Activated naive CD8-positive, alpha-beta T cell treated with anti-CD3 and anti-CD28 coated beads, Interleukin-2, amount 50 U/mL, for 24 hours (primary cell): ENCODE measurements around the gene ZNF277.

Source experiments
- ATAC-seq: fragments of 150-1000 bp; cut with Tn5 transposase; one replicate; pipeline ENCODE4 v1.10.0; 2021
- DNase-seq: peaks from one replicate; pipeline ENCODE4 v3.0.0; 2021
- H3K27ac Mint-ChIP-seq: one replicate; pipeline ENCODE4 v1.8.0; 2021; ENCODE audit warnings: mild to moderate bottlenecking, mixed read lengths
- H3K27me3 Mint-ChIP-seq: one replicate; pipeline ENCODE4 v1.8.0; 2021; ENCODE audit warnings: mixed read lengths
- H3K36me3 Mint-ChIP-seq: one replicate; pipeline ENCODE4 v1.8.0; 2021; ENCODE audit warnings: low read depth, mixed read lengths
- H3K4me1 Mint-ChIP-seq: one replicate; pipeline ENCODE4 v1.8.0; 2021; ENCODE audit warnings: mixed read lengths
- H3K4me3 Mint-ChIP-seq: one replicate; pipeline ENCODE4 v1.8.0; 2021; ENCODE audit warnings: mild to moderate bottlenecking, moderate library complexity, mixed read lengths
- H3K9me3 Mint-ChIP-seq: one replicate; pipeline ENCODE4 v1.8.0; 2021; ENCODE audit warnings: mixed read lengths

ZNF277 gene

DNA sequence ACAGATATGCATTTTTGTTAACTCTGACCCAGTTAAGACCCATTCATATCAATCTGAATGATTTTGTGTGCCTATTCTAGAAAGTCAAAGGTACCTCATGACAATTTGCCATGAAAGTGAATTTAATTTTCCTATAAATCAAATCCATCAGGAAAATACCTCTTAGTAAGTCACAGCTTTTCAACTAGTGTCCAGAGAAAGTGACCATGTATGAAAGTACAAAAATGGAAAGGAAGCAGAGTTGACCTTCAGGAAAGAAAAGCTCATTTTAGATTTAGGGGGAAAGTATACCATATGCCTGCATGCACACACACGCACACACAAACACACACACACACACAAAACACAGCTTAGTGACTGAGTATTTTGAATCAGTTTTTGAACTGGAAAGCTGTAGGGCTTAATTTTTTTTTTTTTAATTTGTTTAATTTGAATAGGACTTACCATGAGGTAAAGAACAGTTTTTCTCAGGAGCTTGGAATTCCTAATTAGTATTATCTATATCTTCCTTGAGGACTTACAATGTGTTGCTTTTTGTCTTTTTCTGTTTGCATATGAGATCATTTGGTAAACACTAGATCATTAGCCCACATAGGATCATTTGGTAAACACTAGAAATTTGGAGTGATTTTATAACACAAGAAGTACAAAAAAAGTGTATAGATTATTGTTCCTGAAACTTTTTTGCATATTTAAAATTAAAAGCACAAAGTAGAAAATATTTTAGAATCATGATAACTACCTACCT, 61.6 kb downstream of the ZNF277 start:
- DNase-seq (no peak), ATAC-seq (no peak)
- Mint-ChIP-seq H3K9me3 (no peaks in the 10 kb centered on the region), H3K27ac (no peak overlapping the region), H3K4me1 (peaks cover 32% of the 10 kb centered on the region), H3K27me3 (no peaks in the 10 kb centered on the region), H3K36me3 (peaks cover 3% of the 10 kb centered on the region), H3K4me3 (no peak overlapping the region)

DNA sequence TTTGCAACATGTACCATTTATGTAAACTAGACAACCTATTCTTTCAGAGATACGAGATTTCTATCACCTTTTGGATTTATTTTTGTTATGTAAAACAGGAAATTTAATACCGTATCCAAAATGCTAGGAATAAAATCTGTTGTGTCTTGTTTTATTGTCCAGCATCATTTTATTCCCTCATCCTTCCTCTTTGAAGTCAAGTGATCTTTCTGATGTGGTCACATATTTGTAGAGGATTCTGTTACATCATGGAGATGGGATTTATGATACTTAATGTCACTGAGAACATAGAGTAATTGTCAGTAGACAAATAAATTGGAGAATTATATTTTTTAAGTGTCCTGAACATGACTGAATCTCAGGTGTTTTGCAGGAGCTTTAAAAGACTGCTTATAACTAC, 64.7 kb downstream of the ZNF277 start:
- peaks cover 5% of the 10 kb centered on the region for H3K36me3 Mint-ChIP-seq

DNA sequence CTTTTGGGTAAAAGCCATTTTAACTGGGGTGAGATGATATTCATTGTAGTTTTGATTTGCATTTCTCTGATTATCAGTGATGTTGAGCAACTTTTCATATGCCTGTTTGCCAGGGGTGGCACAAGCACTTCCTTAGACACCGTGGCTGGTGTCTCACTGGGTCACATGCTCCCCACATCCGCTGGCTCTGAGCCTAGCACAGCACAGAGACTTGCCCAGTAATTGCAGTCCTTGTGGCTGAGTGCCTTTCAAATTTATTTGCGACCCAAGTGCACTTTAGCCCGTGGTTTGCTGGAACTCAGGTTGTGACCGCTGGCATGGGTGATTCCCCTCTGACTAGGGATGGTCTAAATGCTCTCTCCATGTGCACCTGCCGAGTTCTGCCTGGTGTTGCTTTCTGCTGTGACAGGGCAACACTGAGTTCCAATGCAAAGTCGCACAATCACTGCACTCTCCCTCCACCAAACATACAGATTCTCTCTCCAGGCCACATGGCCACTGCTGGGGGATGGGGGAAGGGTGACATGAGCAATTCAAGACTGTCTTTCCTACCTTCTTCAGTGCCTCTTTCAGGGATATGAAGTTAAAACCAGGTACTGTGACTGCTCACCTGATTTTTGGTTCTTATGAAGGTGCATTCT, 66.5 kb downstream of the ZNF277 start:
- DNase-seq (no peak), ATAC-seq (peak; percentile 46)
- Mint-ChIP-seq H3K9me3 (no peaks in the 10 kb centered on the region), H3K4me3 (no peak overlapping the region), H3K27ac (no peak overlapping the region), H3K4me1 (peaks cover 2% of the 10 kb centered on the region), H3K27me3 (no peaks in the 10 kb centered on the region), H3K36me3 (peaks cover 3% of the 10 kb centered on the region)

More for the DNA sequence above, 64.7 kb downstream of the ZNF277 start:
- peaks cover 13% of the 10 kb centered on the region for H3K4me1 Mint-ChIP-seq
- ATAC-seq = no peak
- no peaks in the 10 kb centered on the region for H3K9me3 Mint-ChIP-seq
- no peak overlapping the region for H3K27ac Mint-ChIP-seq
- H3K4me3 Mint-ChIP-seq = no peak overlapping the region
- H3K27me3 Mint-ChIP-seq = no peaks in the 10 kb centered on the region
- no peak for DNase-seq

DNA sequence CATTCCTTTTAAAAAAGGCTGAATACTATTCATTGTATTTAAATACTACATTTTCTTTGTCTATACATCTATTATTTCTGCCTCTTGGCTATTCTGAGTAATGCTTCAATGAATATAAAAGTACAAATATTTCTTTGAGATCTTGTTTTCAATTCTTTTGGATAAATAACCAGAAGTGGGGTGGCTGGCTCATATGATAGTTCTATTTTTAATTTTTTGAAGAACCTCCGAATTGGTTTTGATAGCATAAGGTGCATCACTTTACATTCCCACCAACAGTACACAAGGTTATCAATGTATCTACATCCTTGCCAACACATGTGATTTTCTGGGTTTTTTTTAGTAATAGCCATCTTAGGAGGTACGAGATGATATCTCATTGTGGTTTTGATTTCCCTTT, 72.5 kb downstream of the ZNF277 start:
- ATAC-seq (no peak), DNase-seq (no peak)
- H3K27me3 Mint-ChIP-seq = no peaks in the 10 kb centered on the region
- H3K4me3 Mint-ChIP-seq = no peak overlapping the region
- H3K36me3 Mint-ChIP-seq = no peaks in the 10 kb centered on the region
- no peaks in the 10 kb centered on the region for H3K9me3 Mint-ChIP-seq
- H3K27ac Mint-ChIP-seq = no peak overlapping the region
- H3K4me1 Mint-ChIP-seq = peaks cover 12% of the 10 kb centered on the region

GRCh38 chr7:112280267-112280666, 73.8 kb downstream of the ZNF277 start:
- H3K27me3 Mint-ChIP-seq = no peaks in the 10 kb centered on the region
- H3K4me1 Mint-ChIP-seq = peaks cover 12% of the 10 kb centered on the region
- H3K4me3 Mint-ChIP-seq = no peak overlapping the region
- no peaks in the 10 kb centered on the region for H3K9me3 Mint-ChIP-seq
- ATAC-seq (no peak), DNase-seq (no peak)
- no peak overlapping the region for H3K27ac Mint-ChIP-seq
- H3K36me3 Mint-ChIP-seq = no peaks in the 10 kb centered on the region

GRCh38 chr7:112282476-112283188, 76.1 kb downstream of the ZNF277 start:
- H3K27ac Mint-ChIP-seq = no peak overlapping the region
- no peaks in the 10 kb centered on the region for H3K36me3 Mint-ChIP-seq
- H3K4me3 Mint-ChIP-seq = no peak overlapping the region
- ATAC-seq (no peak), DNase-seq (no peak)
- H3K4me1 Mint-ChIP-seq = peaks cover 18% of the 10 kb centered on the region
- H3K9me3 Mint-ChIP-seq = no peaks in the 10 kb centered on the region
- no peaks in the 10 kb centered on the region for H3K27me3 Mint-ChIP-seq

DNA sequence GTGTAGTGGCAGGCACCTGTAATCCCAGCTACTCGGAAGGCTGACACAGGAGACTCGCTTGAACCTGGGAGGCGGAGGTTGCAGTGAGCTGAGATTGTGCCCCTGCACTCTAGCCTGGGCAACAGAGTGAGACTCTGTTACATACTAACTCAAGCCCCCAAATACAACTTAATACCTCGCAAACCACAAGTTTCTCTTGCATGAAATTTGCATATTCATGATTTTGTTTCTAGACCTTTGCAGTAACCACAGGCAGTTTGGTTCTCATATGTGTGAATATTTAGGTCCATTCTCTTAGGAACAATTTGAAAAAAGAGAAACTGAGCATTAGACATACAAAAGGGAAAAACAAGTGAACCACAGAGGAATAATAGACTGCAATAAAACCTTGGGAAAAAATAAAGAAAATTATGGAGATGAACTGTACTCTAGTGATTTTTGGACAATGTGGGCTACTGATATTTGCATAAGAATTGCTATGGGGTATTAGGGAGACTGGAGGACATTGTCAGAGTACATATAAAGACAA, 77.0 kb downstream of the ZNF277 start:
- H3K27ac Mint-ChIP-seq = no peak overlapping the region

DNA sequence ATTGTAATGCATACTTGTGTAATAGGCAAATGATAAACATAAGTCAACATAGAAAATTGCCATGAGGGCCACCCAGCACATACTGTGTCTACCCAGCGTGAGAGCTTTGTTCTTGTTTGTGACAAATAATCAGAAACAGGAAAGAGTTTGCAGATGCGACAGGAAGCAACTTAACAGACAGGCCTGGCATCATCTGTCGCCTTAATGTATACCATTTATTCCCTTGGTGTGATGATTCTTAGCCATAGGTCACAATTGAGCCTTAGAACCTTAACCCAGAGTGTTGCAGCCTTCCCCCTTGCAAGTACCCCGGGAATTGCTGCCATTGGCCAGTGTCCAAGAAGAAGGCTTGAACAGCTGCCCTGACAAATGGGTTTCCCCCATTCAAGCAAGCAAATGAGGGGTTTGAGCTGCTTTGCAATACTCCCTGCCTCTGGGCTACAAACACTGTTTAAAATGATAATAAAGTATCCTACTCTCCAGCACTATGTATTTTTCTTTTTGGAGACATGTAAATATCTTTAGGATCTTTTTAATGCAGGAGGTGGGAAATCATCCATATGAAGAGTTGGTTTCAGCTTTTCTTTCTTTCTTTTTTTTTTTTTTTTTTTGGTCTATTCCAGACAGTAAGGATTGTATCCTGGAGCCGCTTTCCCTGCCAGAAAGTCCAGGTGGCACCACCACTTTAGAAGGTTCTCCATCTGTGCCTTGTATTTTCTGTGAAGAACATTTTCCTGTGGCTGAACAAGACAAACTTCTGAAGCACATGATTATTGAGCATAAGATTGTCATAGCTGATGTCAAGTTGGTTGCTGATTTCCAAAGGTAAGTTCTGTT, 80.0 kb downstream of the ZNF277 start:
- H3K27ac Mint-ChIP-seq = no peak overlapping the region
- DNase-seq = no peak
- no peaks in the 10 kb centered on the region for H3K9me3 Mint-ChIP-seq
- peaks cover 6% of the 10 kb centered on the region for H3K36me3 Mint-ChIP-seq
- H3K4me3 Mint-ChIP-seq = no peak overlapping the region
- H3K27me3 Mint-ChIP-seq = no peaks in the 10 kb centered on the region
- H3K4me1 Mint-ChIP-seq = peaks cover 18% of the 10 kb centered on the region
- ATAC-seq = no peak

More for the DNA sequence above, 77.0 kb downstream of the ZNF277 start:
- Mint-ChIP-seq H3K36me3 (peaks cover 4% of the 10 kb centered on the region), H3K9me3 (no peaks in the 10 kb centered on the region), H3K4me1 (peaks cover 18% of the 10 kb centered on the region), H3K27me3 (no peaks in the 10 kb centered on the region), H3K4me3 (no peak overlapping the region)
- ATAC-seq (no peak), DNase-seq (no peak)

DNA sequence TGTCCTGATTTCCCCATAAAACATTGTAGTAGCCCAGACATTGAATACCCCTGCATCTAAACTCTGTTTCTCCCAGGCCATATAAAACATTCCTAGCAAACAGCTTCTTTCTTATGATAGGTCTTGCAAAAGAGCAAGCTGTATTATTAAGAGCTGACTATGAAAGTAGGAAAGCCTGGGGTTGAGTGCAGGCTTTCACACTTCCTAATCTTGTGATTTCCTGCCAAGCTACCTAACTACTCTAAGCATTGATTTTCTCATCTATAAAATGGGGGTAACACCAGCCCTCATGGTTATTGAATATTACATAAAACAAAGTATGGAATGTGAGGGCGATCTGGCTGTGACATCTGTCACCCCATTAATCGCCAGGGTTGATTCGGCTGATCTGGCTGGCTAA, 81.8 kb downstream of the ZNF277 start:
- H3K36me3 Mint-ChIP-seq = peaks cover 9% of the 10 kb centered on the region
- ATAC-seq = no peak
- no peak for DNase-seq
- H3K4me3 Mint-ChIP-seq = no peak overlapping the region
- H3K27ac Mint-ChIP-seq = no peak overlapping the region
- H3K9me3 Mint-ChIP-seq = no peaks in the 10 kb centered on the region
- H3K4me1 Mint-ChIP-seq = peaks cover 10% of the 10 kb centered on the region
- no peaks in the 10 kb centered on the region for H3K27me3 Mint-ChIP-seq

GRCh38 chr7:112290065-112290464, 83.6 kb downstream of the ZNF277 start:
- Mint-ChIP-seq H3K4me3 (no peak overlapping the region), H3K4me1 (peaks cover 7% of the 10 kb centered on the region), H3K27me3 (no peaks in the 10 kb centered on the region), H3K27ac (no peak overlapping the region), H3K9me3 (no peaks in the 10 kb centered on the region), H3K36me3 (peaks cover 9% of the 10 kb centered on the region)
- no peak for DNase-seq
- ATAC-seq = no peak

DNA sequence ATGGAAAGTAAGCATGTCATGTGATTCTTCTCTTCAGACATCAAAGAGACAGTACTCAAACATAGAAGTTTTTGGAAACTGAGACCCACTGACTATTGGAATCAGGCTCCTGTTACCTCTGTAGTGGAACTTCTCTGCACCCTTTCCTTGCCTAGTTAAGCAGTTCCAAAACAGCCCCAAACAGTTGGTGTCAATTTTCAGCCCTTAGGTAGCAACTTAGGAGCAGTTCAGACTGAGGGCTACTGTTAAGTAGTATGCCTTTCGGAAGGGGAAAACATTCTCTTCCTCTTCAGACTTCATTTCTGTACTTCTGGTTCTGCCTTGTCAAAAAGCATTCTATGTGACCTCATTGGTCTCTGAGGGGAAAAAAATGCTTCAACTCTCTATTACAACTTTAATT, 85.7 kb downstream of the ZNF277 start:
- no peak overlapping the region for H3K27ac Mint-ChIP-seq

GRCh38 chr7:112293416-112293815, 86.9 kb downstream of the ZNF277 start:
- no peak for ATAC-seq
- no peaks in the 10 kb centered on the region for H3K4me1 Mint-ChIP-seq
- no peak for DNase-seq

More for the DNA sequence above, 85.7 kb downstream of the ZNF277 start:
- H3K4me1 Mint-ChIP-seq = no peaks in the 10 kb centered on the region
- no peaks in the 10 kb centered on the region for H3K27me3 Mint-ChIP-seq
- ATAC-seq (no peak), DNase-seq (no peak)
- no peaks in the 10 kb centered on the region for H3K9me3 Mint-ChIP-seq
- peaks cover 13% of the 10 kb centered on the region for H3K36me3 Mint-ChIP-seq
- no peak overlapping the region for H3K4me3 Mint-ChIP-seq

DNA sequence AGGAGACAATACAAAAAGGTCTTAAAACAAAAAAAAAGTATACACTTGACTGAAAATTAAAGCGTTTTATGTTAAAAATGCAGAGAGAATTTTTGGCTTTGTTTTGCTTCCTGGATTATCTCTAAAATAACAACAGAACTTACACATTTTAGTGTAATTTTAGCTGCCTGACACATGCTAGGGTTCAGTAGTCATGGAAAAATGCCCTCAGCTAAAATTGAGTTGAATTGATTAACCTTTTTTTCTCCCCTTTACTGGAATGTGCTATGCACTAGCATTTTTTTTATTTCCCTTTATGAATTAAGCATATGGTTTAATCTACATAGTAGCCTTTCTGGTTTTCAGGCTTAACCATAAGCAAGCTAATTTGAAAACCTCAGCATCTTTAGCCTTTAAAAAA, 89.9 kb downstream of the ZNF277 start:
- Mint-ChIP-seq H3K27me3 (no peaks in the 10 kb centered on the region), H3K27ac (no peak overlapping the region), H3K36me3 (peaks cover 20% of the 10 kb centered on the region), H3K4me3 (no peak overlapping the region), H3K4me1 (no peaks in the 10 kb centered on the region), H3K9me3 (no peaks in the 10 kb centered on the region)
- DNase-seq (no peak), ATAC-seq (no peak)

More at GRCh38 chr7:112293416-112293815, 86.9 kb downstream of the ZNF277 start:
- H3K36me3 Mint-ChIP-seq = peaks cover 16% of the 10 kb centered on the region
- H3K4me3 Mint-ChIP-seq = no peak overlapping the region
- H3K9me3 Mint-ChIP-seq = no peaks in the 10 kb centered on the region
- H3K27ac Mint-ChIP-seq = no peak overlapping the region
- no peaks in the 10 kb centered on the region for H3K27me3 Mint-ChIP-seq

GRCh38 chr7:112297681-112298080, 91.2 kb downstream of the ZNF277 start:
- no peak overlapping the region for H3K27ac Mint-ChIP-seq
- peaks cover 20% of the 10 kb centered on the region for H3K36me3 Mint-ChIP-seq
- no peaks in the 10 kb centered on the region for H3K27me3 Mint-ChIP-seq
- no peaks in the 10 kb centered on the region for H3K9me3 Mint-ChIP-seq
- no peak for DNase-seq
- no peak for ATAC-seq
- no peak overlapping the region for H3K4me3 Mint-ChIP-seq
- peaks cover 8% of the 10 kb centered on the region for H3K4me1 Mint-ChIP-seq
